ENCODE measurements around the gene MRPL44. TPM values are rescaled to one million over a fixed set of nuclear protein-coding genes. Genes with fewer than 3 reads are reported as not detected.
"Not testable (repeated sequence)": the region's sequence is repeated elsewhere in the genome, so short reads cannot be mapped to it uniquely, and the experiment has no call there.

The MRPL44 gene
- polyA plus RNA-seq, 1 experiment = 24.3 TPM

GRCh38 chr2:223998948-223999347 lies 41.7 kb downstream of the MRPL44 start:
- no peaks in the 10 kb centered on the region for H3K27me3 ChIP-seq (ENCODE audit: control insufficient read depth, insufficient read depth, low read length)
- TF ChIP-seq CTCF (IDR thresholded peaks at IDR 0.05; ENCODE audit: low read depth, low read length) = no peak
- ChIA-PET CTCF (interaction anchor here (1.1 kb wide), 1 partner anchor 286 kb away, joined by 5 read pairs; no protein-coding TSS in a partner anchor), POLR2A (no interaction called here)
- DNase-seq (ENCODE audit: low read depth, low spot score) = no peak
- no peak overlapping the region for H3K27ac ChIP-seq (ENCODE audit: low read depth, low read length)
- H3K9me3 ChIP-seq (ENCODE audit: control insufficient read depth, insufficient read depth, low read length) = no peaks in the 10 kb centered on the region
- H3K4me3 ChIP-seq (ENCODE audit: low read depth, low read length) = no peak overlapping the region

- CTCF ChIA-PET = interaction anchor here (1.8 kb wide), 1 partner anchor 30 kb away, joined by 5 read pairs; no protein-coding TSS in a partner anchor
- TF ChIP-seq CTCF (IDR thresholded peaks at IDR 0.05; ENCODE audit: low read depth, low read length) = no peak
- POLR2A ChIA-PET = no interaction called here
Measured at GRCh38 chr2:223999862-224000261, 42.6 kb downstream of the MRPL44 start.

GRCh38 chr2:224000662-224001061 lies 43.4 kb downstream of the MRPL44 start:
- H3K27me3 ChIP-seq (ENCODE audit: control insufficient read depth, insufficient read depth, low read length); DNase-seq (ENCODE audit: low read depth, low spot score); H3K4me3 ChIP-seq (ENCODE audit: low read depth, low read length); H3K9me3 ChIP-seq (ENCODE audit: control insufficient read depth, insufficient read depth, low read length); H3K27ac ChIP-seq (ENCODE audit: low read depth, low read length); POLR2A ChIA-PET: not testable (repeated sequence)
- CTCF ChIA-PET = interaction anchor here (1.0 to 1.8 kb wide), 2 partner anchors 30 to 284 kb away, joined by 5 read pairs; no protein-coding TSS in a partner anchor

More at GRCh38 chr2:223999862-224000261, 42.6 kb downstream of the MRPL44 start:
- DNase-seq (ENCODE audit: low read depth, low spot score) = no peak
- H3K4me3 ChIP-seq (ENCODE audit: low read depth, low read length) = no peak overlapping the region
- no peak overlapping the region for H3K27ac ChIP-seq (ENCODE audit: low read depth, low read length)
- no peaks in the 10 kb centered on the region for H3K9me3 ChIP-seq (ENCODE audit: control insufficient read depth, insufficient read depth, low read length)
- no peaks in the 10 kb centered on the region for H3K27me3 ChIP-seq (ENCODE audit: control insufficient read depth, insufficient read depth, low read length)

- Histone ChIP-seq H3K27ac (ENCODE audit: low read depth, low read length) (no peak overlapping the region), H3K9me3 (ENCODE audit: control insufficient read depth, insufficient read depth, low read length) (no peaks in the 10 kb centered on the region; the same call in 1 of the 2 replicates), H3K27me3 (ENCODE audit: control insufficient read depth, insufficient read depth, low read length) (no peaks in the 10 kb centered on the region), H3K4me3 (ENCODE audit: low read depth, low read length) (no peak overlapping the region)
- CTCF ChIA-PET = interaction anchor here (0.8 to 8.6 kb wide), 4 partner anchors 10 to 280 kb away, joined by 3 to 78 read pairs (median 4); no protein-coding TSS in a partner anchor
- POLR2A ChIA-PET = no interaction called here
- TF ChIP-seq CTCF (IDR thresholded peaks at IDR 0.05; ENCODE audit: low read depth, low read length) = no peak
- no peak for DNase-seq (ENCODE audit: low read depth, low spot score)
Measured at GRCh38 chr2:224004105-224004695, 46.9 kb downstream of the MRPL44 start.

DNA sequence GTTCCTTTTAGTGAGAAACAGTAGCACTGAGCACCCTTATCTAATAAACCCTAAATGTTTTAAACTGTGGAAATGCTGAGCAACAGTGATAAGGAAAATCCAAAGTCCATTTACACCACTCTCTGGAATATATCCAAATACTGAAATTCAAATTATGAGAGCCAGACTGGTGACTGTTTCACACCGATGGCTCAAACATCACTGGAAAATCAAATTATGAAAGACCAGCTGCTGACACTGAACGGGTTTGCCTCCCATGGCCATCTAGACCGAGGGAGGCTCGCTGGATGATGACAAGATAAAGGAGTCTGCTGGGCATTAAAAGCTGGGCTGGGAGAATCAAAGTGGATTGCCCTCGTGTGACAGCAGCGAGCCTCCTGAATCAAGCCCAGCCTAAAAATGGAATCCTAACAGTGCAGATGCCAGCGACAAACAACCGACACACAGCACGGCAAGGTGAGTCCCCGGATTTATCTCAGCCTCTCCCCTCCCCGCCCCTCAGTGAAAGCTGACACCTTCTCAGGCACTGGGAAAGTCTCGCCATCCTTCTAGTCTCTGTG lies 51.5 kb downstream of the MRPL44 start:
- ChIA-PET POLR2A (no interaction called here), CTCF (interaction anchor here (0.7 to 8.6 kb wide), 3 partner anchors 15 to 39 kb away, joined by 3 to 78 read pairs (median 3); no protein-coding TSS in a partner anchor)
- Histone ChIP-seq H3K9me3 (ENCODE audit: control insufficient read depth, insufficient read depth, low read length) (no peaks in the 10 kb centered on the region; the same call in 1 of the 2 replicates), H3K27ac (ENCODE audit: low read depth, low read length) (no peak overlapping the region), H3K4me3 (ENCODE audit: low read depth, low read length) (no peak overlapping the region), H3K27me3 (ENCODE audit: control insufficient read depth, insufficient read depth, low read length) (no peaks in the 10 kb centered on the region)
- no peak for DNase-seq (ENCODE audit: low read depth, low spot score)
- TF ChIP-seq CTCF (IDR thresholded peaks at IDR 0.05; ENCODE audit: low read depth, low read length) = no peak

Measured in AG04450 (cell line).